ENCODE data around the gene SUN3. TPM values are rescaled to one million over a fixed set of nuclear protein-coding genes. Genes with fewer than 3 reads are reported as not detected.

SUN3 gene
- total RNA-seq, 1 experiment from 2014 or later: not detected

GRCh38 chr7:48067475-48067874 lies 38.6 kb upstream of the SUN3 start:
- Mint-ChIP-seq H3K9me3 (peaks cover 24% of the 10 kb centered on the region), H3K36me3 (peaks cover 4% of the 10 kb centered on the region), H3K27me3 (ENCODE audit: low read depth) (no peaks in the 10 kb centered on the region), H3K27ac (no peak overlapping the region), H3K4me3 (no peak overlapping the region), H3K4me1 (no peaks in the 10 kb centered on the region)
- TF ChIP-seq, protein P1, sequence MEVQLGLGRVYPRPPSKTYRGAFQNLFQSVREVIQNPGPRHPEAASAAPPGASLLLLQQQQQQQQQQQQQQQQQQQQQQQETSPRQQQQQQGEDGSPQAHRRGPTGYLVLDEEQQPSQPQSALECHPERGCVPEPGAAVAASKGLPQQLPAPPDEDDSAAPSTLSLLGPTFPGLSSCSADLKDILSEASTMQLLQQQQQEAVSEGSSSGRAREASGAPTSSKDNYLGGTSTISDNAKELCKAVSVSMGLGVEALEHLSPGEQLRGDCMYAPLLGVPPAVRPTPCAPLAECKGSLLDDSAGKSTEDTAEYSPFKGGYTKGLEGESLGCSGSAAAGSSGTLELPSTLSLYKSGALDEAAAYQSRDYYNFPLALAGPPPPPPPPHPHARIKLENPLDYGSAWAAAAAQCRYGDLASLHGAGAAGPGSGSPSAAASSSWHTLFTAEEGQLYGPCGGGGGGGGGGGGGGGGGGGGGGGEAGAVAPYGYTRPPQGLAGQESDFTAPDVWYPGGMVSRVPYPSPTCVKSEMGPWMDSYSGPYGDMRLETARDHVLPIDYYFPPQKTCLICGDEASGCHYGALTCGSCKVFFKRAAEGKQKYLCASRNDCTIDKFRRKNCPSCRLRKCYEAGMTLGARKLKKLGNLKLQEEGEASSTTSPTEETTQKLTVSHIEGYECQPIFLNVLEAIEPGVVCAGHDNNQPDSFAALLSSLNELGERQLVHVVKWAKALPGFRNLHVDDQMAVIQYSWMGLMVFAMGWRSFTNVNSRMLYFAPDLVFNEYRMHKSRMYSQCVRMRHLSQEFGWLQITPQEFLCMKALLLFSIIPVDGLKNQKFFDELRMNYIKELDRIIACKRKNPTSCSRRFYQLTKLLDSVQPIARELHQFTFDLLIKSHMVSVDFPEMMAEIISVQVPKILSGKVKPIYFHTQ (CRISPR knock-in tag; IDR thresholded peaks at IDR 0.05): no peak
- TF ChIP-seq NFATC4 (CRISPR knock-in tag; IDR thresholded peaks at IDR 0.05) (no peak), JUN (CRISPR knock-in tag; IDR thresholded peaks at IDR 0.05) (no peak), CBFB (CRISPR knock-in tag; IDR thresholded peaks at IDR 0.05; ENCODE audit: low read depth) (no peak), TCF7 (CRISPR knock-in tag; IDR thresholded peaks at IDR 0.05; ENCODE audit: low read depth) (no peak)
- ChIA-PET CTCF (no interaction called here), POLR2A (no interaction called here)
- ATAC-seq (no peak), DNase-seq (ENCODE audit: low spot score) (no peak)

GRCh38 chr7:48063985-48064384 lies 35.1 kb upstream of the SUN3 start:
- no peak overlapping the region for H3K27ac Mint-ChIP-seq
- H3K9me3 Mint-ChIP-seq: peaks cover 14% of the 10 kb centered on the region
- ChIA-PET CTCF (no interaction called here), POLR2A (no interaction called here)
- TF ChIP-seq ETV6 (CRISPR knock-in tag; IDR thresholded peaks at IDR 0.05): no peak
- TF ChIP-seq USF2 (CRISPR knock-in tag; IDR thresholded peaks at IDR 0.05): no peak
- no peak for TF ChIP-seq USF1 (CRISPR knock-in tag; IDR thresholded peaks at IDR 0.05)
- TF ChIP-seq GTF2I (CRISPR knock-in tag; conservative IDR thresholded peaks at IDR 0.05): no peak
- no peak for TF ChIP-seq ZNF396 (CRISPR knock-in tag; IDR thresholded peaks at IDR 0.05; ENCODE audit: borderline replicate concordance)
- no peak for TF ChIP-seq NR2C2 (CRISPR knock-in tag; IDR thresholded peaks at IDR 0.05)
- TF ChIP-seq, protein P2, sequence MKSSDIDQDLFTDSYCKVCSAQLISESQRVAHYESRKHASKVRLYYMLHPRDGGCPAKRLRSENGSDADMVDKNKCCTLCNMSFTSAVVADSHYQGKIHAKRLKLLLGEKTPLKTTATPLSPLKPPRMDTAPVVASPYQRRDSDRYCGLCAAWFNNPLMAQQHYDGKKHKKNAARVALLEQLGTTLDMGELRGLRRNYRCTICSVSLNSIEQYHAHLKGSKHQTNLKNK (CRISPR knock-in tag; IDR thresholded peaks at IDR 0.05): no peak
- no peak for TF ChIP-seq ZNF138 (CRISPR knock-in tag; conservative IDR thresholded peaks at IDR 0.05)
- no peak overlapping the region for H3K4me3 Mint-ChIP-seq
- DNase-seq (ENCODE audit: low spot score) (no peak), ATAC-seq (no peak)
- H3K36me3 Mint-ChIP-seq: no peaks in the 10 kb centered on the region
- no peaks in the 10 kb centered on the region for H3K4me1 Mint-ChIP-seq
- no peaks in the 10 kb centered on the region for H3K27me3 Mint-ChIP-seq (ENCODE audit: low read depth)

- POLR2A ChIA-PET: no interaction called here
- no peak for DNase-seq (ENCODE audit: low spot score)
- ATAC-seq: no peak
- Mint-ChIP-seq H3K9me3 (peaks cover 32% of the 10 kb centered on the region), H3K27me3 (ENCODE audit: low read depth) (no peaks in the 10 kb centered on the region), H3K4me1 (no peaks in the 10 kb centered on the region), H3K36me3 (peaks cover 5% of the 10 kb centered on the region; the same call in 1 of the 2 replicates), H3K4me3 (no peak overlapping the region), H3K27ac (no peak overlapping the region)
- CTCF ChIA-PET: no interaction called here
- TF ChIP-seq SOX15 (CRISPR knock-in tag; IDR thresholded peaks at IDR 0.05): no peak
- no peak for TF ChIP-seq ZNF396 (CRISPR knock-in tag; IDR thresholded peaks at IDR 0.05; ENCODE audit: borderline replicate concordance)
- TF ChIP-seq MXD4 (CRISPR knock-in tag; IDR thresholded peaks at IDR 0.05; ENCODE audit: borderline replicate concordance): no peak
- TF ChIP-seq MYBL2 (CRISPR knock-in tag; IDR thresholded peaks at IDR 0.05): no peak
- no peak for TF ChIP-seq KAT7 (CRISPR knock-in tag; IDR thresholded peaks at IDR 0.05; ENCODE audit: borderline replicate concordance)
- TF ChIP-seq, protein P3, sequence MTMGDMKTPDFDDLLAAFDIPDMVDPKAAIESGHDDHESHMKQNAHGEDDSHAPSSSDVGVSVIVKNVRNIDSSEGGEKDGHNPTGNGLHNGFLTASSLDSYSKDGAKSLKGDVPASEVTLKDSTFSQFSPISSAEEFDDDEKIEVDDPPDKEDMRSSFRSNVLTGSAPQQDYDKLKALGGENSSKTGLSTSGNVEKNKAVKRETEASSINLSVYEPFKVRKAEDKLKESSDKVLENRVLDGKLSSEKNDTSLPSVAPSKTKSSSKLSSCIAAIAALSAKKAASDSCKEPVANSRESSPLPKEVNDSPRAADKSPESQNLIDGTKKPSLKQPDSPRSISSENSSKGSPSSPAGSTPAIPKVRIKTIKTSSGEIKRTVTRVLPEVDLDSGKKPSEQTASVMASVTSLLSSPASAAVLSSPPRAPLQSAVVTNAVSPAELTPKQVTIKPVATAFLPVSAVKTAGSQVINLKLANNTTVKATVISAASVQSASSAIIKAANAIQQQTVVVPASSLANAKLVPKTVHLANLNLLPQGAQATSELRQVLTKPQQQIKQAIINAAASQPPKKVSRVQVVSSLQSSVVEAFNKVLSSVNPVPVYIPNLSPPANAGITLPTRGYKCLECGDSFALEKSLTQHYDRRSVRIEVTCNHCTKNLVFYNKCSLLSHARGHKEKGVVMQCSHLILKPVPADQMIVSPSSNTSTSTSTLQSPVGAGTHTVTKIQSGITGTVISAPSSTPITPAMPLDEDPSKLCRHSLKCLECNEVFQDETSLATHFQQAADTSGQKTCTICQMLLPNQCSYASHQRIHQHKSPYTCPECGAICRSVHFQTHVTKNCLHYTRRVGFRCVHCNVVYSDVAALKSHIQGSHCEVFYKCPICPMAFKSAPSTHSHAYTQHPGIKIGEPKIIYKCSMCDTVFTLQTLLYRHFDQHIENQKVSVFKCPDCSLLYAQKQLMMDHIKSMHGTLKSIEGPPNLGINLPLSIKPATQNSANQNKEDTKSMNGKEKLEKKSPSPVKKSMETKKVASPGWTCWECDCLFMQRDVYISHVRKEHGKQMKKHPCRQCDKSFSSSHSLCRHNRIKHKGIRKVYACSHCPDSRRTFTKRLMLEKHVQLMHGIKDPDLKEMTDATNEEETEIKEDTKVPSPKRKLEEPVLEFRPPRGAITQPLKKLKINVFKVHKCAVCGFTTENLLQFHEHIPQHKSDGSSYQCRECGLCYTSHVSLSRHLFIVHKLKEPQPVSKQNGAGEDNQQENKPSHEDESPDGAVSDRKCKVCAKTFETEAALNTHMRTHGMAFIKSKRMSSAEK (CRISPR knock-in tag; IDR thresholded peaks at IDR 0.05; ENCODE audit: borderline replicate concordance): no peak
- TF ChIP-seq FOXJ3 (CRISPR knock-in tag; IDR thresholded peaks at IDR 0.05; ENCODE audit: borderline replicate concordance): no peak
- TF ChIP-seq, protein P4, sequence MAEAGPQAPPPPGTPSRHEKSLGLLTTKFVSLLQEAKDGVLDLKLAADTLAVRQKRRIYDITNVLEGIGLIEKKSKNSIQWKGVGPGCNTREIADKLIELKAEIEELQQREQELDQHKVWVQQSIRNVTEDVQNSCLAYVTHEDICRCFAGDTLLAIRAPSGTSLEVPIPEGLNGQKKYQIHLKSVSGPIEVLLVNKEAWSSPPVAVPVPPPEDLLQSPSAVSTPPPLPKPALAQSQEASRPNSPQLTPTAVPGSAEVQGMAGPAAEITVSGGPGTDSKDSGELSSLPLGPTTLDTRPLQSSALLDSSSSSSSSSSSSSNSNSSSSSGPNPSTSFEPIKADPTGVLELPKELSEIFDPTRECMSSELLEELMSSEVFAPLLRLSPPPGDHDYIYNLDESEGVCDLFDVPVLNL (CRISPR knock-in tag; IDR thresholded peaks at IDR 0.05; ENCODE audit: borderline replicate concordance, low read depth): no peak
- TF ChIP-seq TP53 (CRISPR knock-in tag; IDR thresholded peaks at IDR 0.05): no peak
- no peak for TF ChIP-seq CREB1 (CRISPR knock-in tag; IDR thresholded peaks at IDR 0.05)
These were observed 30.8 kb upstream of the SUN3 start for GRCh38 chr7:48059706-48060105.
